ENCODE measurements around the gene HPCAL1.

DNA sequence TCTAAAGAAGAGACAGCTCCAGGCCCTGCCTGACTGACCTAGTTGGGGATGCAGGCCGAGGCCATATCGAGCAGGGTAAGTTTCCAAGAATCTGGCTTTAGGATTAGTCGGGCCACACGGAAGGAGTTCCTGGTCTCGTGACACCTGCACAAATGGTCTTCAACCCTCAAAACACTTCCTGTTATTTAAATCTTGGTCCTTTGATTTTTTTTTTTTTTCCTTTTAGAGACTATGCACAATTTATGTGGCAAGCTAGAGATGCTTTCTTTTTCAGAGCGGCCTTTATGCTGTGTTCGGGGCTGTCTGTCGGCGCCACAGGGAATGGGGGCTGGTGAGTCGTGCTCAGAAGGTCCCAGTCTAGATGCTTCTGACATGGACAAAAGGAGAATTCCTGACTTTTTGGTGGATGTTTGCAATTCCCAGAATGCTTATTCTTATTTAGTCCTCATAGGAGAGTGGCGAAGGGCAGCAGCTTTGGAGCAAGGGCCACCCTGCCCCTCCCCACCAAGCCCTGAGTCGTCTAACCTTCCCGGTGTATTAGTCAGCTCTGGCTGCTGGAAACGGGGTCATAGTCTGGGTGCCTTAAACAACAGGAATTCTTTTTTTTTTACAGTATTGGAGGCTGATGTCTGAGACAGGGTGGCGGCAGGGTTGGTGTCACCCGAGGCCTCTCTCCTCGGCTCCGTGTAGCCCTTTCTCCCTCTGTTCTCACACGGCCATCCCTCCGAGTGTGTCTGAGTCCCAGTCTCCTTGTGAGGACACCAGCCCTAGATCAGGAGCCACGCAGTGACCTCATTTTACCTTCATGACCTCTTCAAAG, 27.4 kb downstream of the HPCAL1 start:
- TF ChIP-seq CTCF (IDR thresholded peaks at IDR 0.05; ENCODE audit: control extremely low read depth in 1 of 3, insufficient read depth in 1 of 3, low read depth in 1 of 3, low read length in 3 of 3) = no peak
- no peak for TF ChIP-seq RNF2 (IDR thresholded peaks at IDR 0.05; ENCODE audit: borderline replicate concordance, low read depth, low read length, missing control alignments, poor library complexity, severe bottlenecking)
- TF ChIP-seq ZNF274 (IDR thresholded peaks at IDR 0.05; ENCODE audit: borderline replicate concordance, extremely low read depth, low read length) = no peak
- TF ChIP-seq, protein P1, sequence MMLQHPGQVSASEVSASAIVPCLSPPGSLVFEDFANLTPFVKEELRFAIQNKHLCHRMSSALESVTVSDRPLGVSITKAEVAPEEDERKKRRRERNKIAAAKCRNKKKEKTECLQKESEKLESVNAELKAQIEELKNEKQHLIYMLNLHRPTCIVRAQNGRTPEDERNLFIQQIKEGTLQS (IDR thresholded peaks at IDR 0.05; ENCODE audit: insufficient read depth, low read depth, low read length) = no peak
- no peak for TF ChIP-seq GTF2F1 (IDR thresholded peaks at IDR 0.05; ENCODE audit: borderline replicate concordance, low read depth, low read length)
- TF ChIP-seq EZH2 (IDR thresholded peaks at IDR 0.05; ENCODE audit: low read depth, low read length, severe bottlenecking) = no peak
- no peak for TF ChIP-seq MAFK (IDR thresholded peaks at IDR 0.05; ENCODE audit: low read depth, low read length)
- TF ChIP-seq RAD21 (IDR thresholded peaks at IDR 0.05 in 1 of 2, conservative IDR thresholded peaks at IDR 0.05 in 1 of 2; ENCODE audit: low read depth in 2 of 2, low read length in 2 of 2) = no peak
- no peak for TF ChIP-seq POLR2A (IDR thresholded peaks at IDR 0.05; ENCODE audit: control extremely low read depth in 1 of 2, low read depth in 2 of 2, low read length in 2 of 2)
- TF ChIP-seq KDM1A (IDR thresholded peaks at IDR 0.05; ENCODE audit: borderline replicate concordance, low read length) = no peak
- TF ChIP-seq CEBPB (IDR thresholded peaks at IDR 0.05; ENCODE audit: low read depth, low read length) = no peak
- no peak for TF ChIP-seq POLR2AphosphoS5 (IDR thresholded peaks at IDR 0.05; ENCODE audit: low read depth, low read length)
- no peak for TF ChIP-seq CHD2 (IDR thresholded peaks at IDR 0.05; ENCODE audit: low read length)
